ENCODE results near the gene MARCHF9.
A peak's percentile ranks its signal among the peaks of the same experiment; 100 is the strongest.

The MARCHF9 gene

GRCh38 chr12:57800965-57801364, 46.1 kb downstream of the MARCHF9 start:
- Mint-ChIP-seq H3K4me3 (no peak overlapping the region), H3K4me1 (ENCODE audit: low read depth) (no peaks in the 10 kb centered on the region), H3K36me3 (ENCODE audit: low read depth) (peaks cover 36% of the 10 kb centered on the region), H3K27me3 (no peaks in the 10 kb centered on the region), H3K9me3 (no peaks in the 10 kb centered on the region), H3K27ac (peak overlapping the region; percentile 16)

GRCh38 chr12:57802607-57803006, 47.7 kb downstream of the MARCHF9 start:
- Mint-ChIP-seq H3K27me3 (no peaks in the 10 kb centered on the region), H3K36me3 (ENCODE audit: low read depth) (peaks cover 23% of the 10 kb centered on the region), H3K27ac (no peak overlapping the region), H3K4me3 (no peak overlapping the region), H3K9me3 (no peaks in the 10 kb centered on the region), H3K4me1 (ENCODE audit: low read depth) (no peaks in the 10 kb centered on the region)

GRCh38 chr12:57803319-57803893, 48.5 kb downstream of the MARCHF9 start:
- Mint-ChIP-seq H3K4me1 (ENCODE audit: low read depth) (no peaks in the 10 kb centered on the region), H3K27ac (no peak overlapping the region)

GRCh38 chr12:57806677-57807076, 51.8 kb downstream of the MARCHF9 start:
- H3K9me3 Mint-ChIP-seq = no peaks in the 10 kb centered on the region
- no peaks in the 10 kb centered on the region for H3K27me3 Mint-ChIP-seq
- no peaks in the 10 kb centered on the region for H3K4me1 Mint-ChIP-seq (ENCODE audit: low read depth)
- no peak overlapping the region for H3K4me3 Mint-ChIP-seq
- no peak overlapping the region for H3K27ac Mint-ChIP-seq
- peaks cover 12% of the 10 kb centered on the region for H3K36me3 Mint-ChIP-seq (ENCODE audit: low read depth)

More at GRCh38 chr12:57803319-57803893, 48.5 kb downstream of the MARCHF9 start:
- Mint-ChIP-seq H3K4me3 (no peak overlapping the region), H3K9me3 (no peaks in the 10 kb centered on the region), H3K36me3 (ENCODE audit: low read depth) (peaks cover 20% of the 10 kb centered on the region), H3K27me3 (no peaks in the 10 kb centered on the region)

GRCh38 chr12:57807285-57807684, 52.4 kb downstream of the MARCHF9 start:
- H3K36me3 Mint-ChIP-seq (ENCODE audit: low read depth) = peaks cover 12% of the 10 kb centered on the region
- no peak overlapping the region for H3K4me3 Mint-ChIP-seq
- no peaks in the 10 kb centered on the region for H3K4me1 Mint-ChIP-seq (ENCODE audit: low read depth)
- H3K27me3 Mint-ChIP-seq = no peaks in the 10 kb centered on the region
- H3K27ac Mint-ChIP-seq = no peak overlapping the region
- H3K9me3 Mint-ChIP-seq = no peaks in the 10 kb centered on the region

- Mint-ChIP-seq H3K27me3 (no peaks in the 10 kb centered on the region), H3K36me3 (ENCODE audit: low read depth) (peaks cover 12% of the 10 kb centered on the region), H3K4me1 (ENCODE audit: low read depth) (no peaks in the 10 kb centered on the region), H3K27ac (no peak overlapping the region), H3K4me3 (no peak overlapping the region), H3K9me3 (no peaks in the 10 kb centered on the region)
These were observed 53.4 kb downstream of the MARCHF9 start for GRCh38 chr12:57808351-57808750.

- no peak overlapping the region for H3K4me3 Mint-ChIP-seq
- H3K27ac Mint-ChIP-seq = no peak overlapping the region
- peaks cover 7% of the 10 kb centered on the region for H3K36me3 Mint-ChIP-seq (ENCODE audit: low read depth)
- no peaks in the 10 kb centered on the region for H3K27me3 Mint-ChIP-seq
- no peaks in the 10 kb centered on the region for H3K9me3 Mint-ChIP-seq
- no peaks in the 10 kb centered on the region for H3K4me1 Mint-ChIP-seq (ENCODE audit: low read depth)
These were observed 54.5 kb downstream of the MARCHF9 start for GRCh38 chr12:57809425-57809824.

Data from stimulated activated naive CD8-positive, alpha-beta T cell treated with anti-CD3 and anti-CD28 coated beads, Interleukin-15, Interleukin-2, amounts not matched to agents 100 ng/mL and 50 ng/mL, for 24 hours (primary cell).